Activated CD8-positive, alpha-beta memory T cell treated with anti-CD3 and anti-CD28 coated beads for 24 hours (primary cell): ENCODE results near the gene MYD88.

ENCODE experiments used
- DNase-seq: peaks from one replicate; pipeline ENCODE4 v3.0.0-alpha.2; 2020

Gene MYD88

DNA sequence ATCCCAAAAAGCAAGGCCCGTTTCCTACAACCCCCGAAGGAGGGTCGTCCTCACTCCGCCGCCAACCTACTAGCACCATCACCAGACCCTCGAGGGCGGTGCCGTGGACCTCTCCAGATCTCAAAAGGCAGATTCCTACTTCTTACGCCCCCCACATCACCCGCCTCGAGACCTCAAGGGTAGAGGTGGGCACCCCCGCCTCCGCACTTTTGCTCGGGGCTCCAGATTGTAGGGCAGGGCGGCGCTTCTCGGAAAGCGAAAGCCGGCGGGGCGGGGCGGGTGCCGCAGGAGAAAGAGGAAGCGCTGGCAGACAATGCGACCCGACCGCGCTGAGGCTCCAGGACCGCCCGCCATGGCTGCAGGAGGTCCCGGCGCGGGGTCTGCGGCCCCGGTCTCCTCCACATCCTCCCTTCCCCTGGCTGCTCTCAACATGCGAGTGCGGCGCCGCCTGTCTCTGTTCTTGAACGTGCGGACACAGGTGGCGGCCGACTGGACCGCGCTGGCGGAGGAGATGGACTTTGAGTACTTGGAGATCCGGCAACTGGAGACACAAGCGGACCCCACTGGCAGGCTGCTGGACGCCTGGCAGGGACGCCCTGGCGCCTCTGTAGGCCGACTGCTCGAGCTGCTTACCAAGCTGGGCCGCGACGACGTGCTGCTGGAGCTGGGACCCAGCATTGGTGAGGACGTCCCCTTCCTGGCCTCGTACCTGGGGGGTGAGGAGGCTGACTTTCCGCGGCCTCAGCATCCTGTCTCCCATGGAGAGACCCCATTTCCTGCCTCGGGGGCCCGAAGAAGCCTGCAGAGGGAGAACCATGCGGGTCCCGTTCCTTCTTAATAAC is at the start of gene MYD88:
TSS of gene MYD88 (plus strand) at position 313 of the 842 bp plus-strand sequence. CDS start at position 353, 40 bp downstream.
- DNase-seq = peak; percentile 93

DNA sequence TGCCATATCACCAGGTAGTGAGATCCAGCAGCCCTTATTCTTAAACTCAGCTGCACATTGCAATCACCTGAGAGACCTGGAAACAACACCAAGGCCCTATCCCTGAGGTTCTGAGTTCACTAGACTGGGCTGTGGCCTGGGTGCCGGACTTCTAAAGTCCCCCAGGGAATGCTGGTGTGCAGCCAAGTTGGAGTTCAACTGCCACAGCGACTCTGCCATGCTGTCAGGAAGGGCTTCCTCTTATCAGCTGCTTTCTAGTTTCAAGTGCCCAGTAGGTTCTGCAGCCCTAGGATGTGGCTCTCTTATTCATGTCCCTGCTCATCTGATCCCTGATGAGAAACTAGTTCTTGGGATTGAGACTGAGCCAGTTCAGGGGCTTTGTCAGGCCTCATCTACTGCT is 49.3 kb upstream of the MYD88 start:
- no peak for DNase-seq

DNA sequence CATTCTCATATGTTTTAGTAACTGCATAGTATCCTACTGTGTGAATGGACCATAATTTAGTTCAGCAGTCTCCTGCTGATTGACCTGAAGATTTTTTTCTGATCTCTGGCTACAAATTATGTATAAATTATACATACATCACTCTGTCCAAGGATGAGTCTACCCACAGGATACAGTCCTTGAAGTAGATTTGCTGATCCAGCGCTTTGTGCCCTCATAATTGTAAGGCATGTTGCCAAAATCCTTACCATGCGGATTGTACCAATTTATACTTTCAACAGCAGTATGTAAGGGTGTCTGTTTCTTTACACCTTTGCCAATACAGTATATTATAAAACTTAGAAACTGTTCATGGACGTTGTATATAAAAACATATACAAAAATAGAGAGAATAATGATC is 48.0 kb upstream of the MYD88 start:
- DNase-seq = no peak

DNA sequence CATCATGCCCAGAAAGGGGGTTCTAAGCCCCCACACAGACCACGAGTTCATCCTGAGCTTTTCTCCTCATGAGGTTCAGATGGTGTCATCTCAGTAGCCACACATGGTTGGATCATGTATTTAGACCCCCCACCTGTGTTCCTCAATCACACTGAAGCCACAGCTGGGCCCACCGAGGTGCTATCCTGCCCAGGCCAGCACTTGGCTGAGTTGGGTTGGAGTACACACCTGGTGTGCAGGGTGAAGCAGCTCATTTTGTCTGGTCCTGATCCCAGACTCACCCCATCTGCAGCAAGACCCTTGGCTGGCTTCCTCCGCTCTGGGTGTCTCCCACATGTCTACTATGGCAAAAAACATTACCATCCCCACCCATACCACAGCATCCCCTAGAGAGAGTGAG is 43.5 kb upstream of the MYD88 start:
- no peak for DNase-seq

DNA sequence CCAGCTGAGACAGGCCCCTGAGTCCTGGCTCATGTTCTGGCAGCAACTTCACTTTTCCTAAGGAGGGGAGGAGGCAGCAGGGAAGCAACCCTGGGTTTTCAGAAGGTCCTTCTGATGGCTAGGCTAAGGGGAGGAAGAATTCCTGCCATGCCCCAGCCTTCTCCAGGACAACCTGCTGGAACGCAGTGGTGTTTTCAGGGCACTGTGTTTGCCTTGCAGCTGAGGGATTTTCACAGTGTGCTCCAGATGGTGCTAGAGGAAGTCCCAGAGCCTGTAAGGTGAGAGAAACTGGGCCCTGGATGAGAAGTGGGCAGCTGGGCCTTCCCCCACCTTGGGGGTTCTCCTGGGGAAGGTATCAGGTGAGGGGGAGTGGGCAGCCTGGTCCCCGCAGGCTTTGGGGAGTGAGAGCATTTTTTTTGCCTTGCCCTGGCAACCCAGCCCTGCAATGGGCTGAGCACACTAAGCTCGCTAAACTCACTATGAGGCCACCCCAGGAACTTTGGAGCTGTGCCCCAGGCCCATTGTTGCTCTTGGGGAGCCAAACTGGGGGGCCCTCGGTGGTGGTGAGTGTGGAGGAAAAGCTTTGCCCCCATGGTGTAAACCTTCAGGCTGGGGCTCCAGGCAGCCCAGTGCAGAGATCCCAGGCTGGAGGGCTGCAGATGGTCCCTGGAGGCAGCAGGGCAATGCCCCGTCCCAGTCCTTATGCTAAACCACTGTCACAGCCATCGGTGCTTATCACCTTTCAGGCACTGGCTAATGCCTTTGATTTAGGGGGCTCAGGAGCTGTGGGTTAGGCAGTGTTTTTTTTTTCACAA is 42.6 kb upstream of the MYD88 start:
- DNase-seq = no peak

DNA sequence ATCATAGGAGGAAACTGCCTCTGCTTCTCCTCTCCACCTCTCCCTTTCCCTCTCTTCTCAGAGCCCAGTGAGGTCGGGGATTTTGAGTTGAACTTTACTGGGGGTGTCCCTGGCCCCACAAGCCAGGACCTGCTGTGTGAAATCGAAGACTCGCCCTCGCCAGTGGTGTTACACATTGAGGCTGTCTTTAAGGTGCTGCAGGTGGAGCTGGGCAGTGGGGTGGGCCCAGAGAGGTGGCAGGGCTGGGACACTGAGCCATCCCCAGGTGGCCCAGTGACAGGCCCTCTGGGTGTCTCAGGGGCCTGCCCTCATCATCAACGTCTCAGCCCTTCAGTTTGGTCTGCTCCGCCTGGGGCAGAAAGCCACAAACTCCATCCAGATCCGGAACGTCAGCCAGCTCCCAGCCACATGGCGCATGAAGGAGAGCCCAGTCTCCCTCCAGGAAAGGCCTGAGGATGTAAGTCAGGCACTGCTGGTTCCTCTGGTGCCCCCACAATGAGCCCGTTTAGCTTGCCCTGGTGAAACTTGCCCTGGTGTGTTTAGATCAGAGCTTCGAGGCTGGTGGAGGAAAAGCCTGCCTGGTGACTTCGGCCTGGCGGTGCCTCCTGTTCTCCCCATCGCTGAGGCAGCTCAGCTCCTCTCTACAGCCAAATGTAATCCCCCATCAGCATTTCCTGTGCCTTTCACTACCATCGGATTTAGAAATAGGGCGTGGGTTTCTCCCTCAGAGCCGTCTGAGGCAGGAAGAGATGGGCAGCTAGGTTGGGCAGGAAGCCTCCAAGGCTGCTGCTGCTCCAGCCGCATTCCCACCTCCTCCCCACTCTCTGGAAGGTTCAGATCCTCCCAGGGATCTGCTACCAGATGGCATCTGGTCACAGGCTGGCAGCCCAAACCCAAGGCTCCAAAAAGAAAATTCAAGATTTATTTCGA is 40.8 kb upstream of the MYD88 start:
- DNase-seq = no peak

DNA sequence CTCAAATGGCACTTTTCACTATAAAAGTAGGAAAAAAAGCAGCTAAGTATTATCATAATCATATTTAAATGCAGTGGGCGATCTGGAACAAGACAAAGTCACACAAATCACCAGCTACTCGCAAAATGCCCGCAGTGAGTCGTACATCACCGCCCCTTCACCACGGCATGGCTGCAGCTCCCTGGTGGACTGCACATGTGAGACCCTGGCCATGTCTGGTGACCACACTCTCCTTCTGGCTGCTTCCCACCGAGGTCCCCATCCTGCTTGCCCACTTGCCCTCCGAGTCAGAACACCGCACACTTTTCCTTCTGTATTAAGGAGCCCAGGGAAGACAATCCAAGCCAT is 40.1 kb upstream of the MYD88 start:
- no peak for DNase-seq

DNA sequence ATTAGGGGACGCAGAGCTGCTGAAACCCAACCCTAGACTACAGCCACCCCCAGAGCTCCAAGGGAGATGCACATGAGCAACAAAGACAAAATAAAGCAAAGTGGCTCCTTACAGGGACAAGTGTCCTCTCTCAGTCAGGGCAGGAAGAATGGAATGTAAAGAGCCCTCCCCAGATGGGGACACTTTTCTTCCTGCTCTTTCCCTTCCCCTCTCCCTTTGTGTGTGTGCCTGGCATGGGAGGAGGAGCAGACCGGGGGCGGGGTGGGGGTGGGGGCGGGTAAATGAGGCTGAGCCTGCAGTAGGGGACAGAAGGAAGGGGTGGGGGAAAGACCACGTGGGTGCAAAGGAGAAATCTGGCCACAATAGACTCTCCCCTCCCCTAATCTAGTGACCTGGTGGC is 38.9 kb upstream of the MYD88 start:
- no peak for DNase-seq

DNA sequence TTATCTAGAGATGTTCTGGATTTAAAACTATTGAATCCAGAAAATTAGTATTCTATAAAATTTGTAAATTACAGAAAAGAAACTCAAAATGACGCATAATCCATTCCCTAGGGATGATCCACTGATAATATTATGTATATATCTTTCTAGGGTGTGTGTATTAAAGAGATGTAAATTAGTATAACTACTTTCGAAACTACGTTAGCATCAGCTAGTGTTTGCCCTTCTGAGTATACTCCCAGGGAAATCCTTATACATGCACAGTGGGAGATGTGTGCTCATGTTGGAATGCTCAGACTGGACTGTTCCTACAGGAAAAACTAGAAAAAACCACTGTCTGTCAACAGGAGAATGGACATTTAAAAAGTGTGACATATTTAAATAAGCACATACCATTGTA is 38.0 kb upstream of the MYD88 start:
- no peak for DNase-seq

DNA sequence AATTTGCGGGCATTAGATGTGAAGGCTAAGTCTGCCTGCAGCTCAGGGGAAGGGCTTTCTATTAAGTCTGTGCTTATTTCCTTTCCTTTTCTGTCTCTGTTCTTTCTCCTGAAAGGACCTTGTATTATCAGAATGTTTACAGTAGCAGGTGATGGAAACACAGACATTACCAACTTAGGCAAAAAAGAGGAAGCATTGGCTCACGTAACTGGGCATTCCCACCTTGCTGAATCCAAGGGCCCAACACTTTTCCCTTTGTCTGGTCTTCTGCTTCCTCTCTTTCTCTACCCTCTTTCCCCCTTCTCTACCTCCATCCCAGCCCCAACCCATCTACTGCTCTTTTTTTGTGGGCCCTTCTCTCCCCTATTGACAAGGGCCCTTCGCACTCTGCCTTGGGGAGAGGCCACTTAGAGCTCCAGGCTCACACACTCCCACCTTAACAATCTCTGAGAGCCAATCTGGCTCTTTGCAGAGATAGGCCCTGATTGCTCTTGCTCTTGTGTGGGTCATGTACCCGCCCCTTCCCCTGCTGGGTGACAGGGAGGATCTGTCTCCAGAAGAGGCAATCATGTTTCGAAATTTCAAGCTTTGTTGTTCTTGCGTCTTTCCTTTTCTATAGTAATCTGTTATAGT is 36.5 kb upstream of the MYD88 start:
- no peak for DNase-seq

DNA sequence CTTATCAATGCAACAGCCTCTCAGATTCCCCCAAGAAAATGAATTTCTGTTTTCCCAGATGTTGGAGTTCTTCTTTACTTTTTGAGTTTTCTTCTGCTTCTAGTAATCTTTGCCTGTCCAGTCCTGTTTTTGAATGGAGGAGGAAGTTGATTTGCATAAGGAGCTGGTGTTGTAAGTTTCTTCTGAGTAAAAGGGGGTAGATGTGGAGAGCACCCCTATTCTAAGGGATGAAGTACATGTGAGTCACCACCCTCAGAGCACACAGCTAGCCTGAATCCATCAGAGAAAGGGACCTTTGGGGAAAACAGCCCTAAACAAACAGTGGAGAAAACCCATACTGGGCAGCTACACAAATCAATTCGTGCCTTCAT is 36.0 kb upstream of the MYD88 start:
- no peak for DNase-seq

DNA sequence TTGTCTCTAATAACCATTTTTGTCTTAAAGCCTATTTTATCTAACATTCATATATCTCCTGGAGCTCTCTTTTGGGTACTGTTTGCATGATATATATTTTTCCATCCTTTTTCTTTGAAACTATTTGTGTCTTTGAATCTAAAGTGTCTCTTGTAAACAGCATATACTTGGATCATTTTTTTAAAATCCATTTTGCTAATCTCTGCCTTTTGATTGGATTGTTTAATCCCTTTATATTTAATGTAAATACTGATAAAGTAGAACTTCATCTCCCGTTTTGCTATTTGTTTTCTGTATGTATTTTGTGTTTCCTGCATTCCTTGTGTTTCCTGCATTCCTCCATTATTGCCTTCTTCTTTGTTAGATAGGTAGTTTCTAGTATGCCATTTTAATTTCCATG is 32.9 kb upstream of the MYD88 start:
- no peak for DNase-seq

DNA sequence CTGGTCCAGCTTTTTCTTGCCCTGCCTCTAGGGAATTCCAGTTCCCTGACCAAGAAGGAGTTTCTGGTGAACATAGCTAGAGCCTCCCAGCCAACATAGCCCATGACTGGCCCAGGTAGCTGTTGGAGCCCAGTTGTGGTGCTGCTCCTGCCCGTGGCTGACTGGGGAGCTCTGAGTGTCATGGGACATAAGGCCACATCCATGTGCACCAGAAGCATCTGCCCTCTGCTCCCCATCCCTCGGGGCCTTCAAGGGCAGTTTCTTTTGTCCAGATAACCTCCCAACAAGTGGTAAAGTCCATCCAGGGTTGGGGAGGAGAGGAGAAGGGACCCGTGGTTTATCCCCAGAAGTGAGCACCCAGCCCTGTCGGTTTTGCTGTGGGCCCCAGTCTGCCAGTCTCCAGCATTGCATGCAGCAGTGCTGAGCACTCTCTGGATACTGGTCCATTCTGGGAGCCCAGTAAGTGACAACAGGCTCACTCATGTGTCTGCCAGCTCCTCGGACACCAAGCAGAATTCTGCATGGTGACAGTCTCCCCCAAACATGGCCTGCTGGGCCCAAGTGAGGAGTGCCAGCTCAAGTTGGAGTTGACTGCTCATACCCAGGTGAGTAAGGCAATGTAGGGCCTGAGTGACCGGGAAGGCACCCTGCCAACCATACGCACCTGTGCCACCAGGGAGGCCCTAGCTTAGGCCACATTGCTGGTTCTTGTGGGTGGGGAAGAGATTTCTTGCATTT is 30.4 kb upstream of the MYD88 start:
- DNase-seq = no peak

DNA sequence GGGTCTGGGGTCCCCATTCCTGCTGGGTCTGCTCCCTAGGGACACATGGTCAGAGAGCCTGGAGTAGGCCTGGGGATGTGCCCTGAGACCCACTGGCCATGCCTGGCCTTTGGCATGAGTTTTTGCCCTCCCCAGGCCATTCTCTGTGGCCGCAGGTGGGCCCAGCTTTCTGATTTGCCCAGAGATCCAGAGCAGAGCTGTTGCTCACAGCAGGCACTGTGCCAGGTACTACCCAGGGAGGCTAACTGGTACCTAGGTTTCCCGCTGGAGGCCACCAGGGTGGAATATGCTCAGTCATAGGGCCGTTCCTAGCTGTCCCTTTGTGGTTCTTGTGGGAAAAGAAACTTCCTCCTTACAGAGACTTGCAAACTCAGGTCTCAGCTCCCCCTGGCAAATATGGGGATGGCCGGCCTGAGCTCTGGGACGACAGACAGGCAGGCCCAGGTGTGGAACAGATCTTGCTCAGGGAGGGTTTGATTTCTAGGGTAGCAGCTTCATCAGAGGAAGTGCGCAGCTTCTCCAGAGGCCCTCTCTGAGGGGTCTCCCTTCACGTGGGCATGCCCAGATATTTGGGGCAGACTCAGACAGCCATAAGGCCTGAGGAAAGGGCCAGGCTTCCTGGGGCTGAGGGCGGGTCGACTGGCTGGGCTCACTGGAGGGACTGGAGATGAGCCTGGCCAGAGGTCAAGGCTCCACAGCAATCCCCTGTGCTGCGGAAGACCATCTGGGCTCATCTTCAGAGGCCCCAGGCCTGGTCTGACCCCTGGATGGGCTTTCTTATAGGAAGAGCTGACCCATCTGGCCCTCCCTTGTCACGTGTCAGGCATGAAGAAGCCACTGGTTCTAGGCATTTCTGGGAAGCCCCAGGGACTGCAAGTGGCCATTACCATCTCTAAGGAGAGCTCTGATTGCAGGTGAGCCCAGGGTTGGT is 29.5 kb upstream of the MYD88 start:
- DNase-seq = peak; percentile 33

DNA sequence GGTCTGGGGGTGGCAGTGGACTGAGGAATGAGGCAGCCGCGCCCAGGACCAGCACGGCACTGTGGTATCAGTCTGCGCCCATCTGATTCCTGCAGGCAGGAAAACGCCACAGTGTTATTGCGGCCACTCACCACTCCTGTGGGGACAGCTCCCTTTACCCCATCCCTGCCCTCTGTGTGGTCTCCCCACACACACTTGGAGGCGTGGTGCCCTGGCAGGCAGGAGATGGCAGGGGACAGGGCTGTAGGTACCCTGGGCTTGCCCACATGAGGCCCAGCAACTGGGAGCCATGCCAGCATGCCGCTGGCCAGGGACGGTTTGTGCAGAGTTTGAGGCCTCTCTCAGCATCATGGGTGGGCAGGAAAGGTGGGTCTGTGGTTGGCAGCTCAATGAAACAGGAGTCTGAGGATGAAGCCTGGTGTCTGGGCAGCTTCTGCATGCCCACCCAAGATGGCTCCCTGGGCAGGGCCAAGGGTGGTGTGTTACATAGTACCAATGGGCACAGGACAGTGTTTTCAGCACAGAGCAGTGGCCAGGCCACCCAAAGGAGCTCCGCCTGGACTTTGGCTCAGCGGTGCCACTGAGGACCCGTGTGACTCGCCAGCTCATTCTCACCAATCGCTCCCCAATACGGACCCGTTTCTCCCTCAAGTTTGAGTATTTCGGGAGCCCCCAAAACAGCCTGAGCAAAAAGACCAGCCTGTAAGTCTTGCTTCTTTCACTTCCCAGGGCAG is 28.7 kb upstream of the MYD88 start:
- no peak for DNase-seq

DNA sequence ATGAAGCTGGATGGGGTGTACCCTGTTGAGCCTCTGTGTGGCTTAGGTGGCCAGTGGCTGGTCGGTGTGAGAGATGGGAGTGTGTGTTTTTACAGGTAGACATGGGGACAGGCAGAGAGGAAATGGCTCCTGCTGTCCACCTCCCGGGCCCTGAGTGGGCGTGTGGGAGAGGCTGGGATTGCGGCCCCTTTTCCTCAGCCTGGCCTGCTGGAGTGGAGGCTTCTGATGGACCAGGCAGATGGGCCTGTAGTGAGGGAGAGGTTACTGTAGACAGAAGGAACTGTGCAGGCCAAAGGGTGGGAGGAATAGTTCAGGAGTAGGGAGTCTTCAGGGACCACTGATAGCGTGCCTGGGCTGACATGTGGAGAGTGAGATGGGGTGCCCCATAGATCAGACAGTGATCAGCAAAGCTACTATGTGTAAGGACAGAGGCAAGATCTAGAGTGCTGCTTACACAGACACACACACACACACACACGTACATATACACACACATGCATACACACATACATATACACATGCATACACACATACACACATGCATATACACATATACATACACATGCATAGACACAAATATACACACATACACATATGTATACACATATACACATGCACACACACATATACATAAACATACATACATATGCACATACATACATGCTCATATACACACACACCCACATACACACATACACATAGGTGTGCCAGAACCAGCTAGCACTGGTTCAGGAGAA is 28.0 kb upstream of the MYD88 start:
- no peak for DNase-seq

DNA sequence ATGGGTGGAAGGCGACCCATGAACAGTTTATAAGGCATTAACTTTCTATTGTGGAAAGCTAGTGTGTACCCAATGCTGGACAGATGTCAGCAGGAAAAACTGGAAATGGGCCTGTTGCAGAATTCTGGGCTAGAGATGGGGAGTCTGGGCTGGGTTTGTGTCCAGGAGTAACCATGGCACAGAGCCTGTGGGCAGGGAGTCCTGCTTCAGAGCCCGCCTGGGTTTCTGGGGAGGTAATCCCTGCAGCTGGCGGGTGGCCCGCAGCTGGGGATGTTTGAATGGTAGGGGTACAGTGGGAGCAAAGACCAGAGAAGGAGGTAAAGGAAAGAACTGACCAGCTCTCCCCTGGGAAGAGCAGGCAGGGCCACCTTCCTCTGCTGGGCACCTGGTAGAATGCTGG is 27.3 kb upstream of the MYD88 start:
- no peak for DNase-seq

DNA sequence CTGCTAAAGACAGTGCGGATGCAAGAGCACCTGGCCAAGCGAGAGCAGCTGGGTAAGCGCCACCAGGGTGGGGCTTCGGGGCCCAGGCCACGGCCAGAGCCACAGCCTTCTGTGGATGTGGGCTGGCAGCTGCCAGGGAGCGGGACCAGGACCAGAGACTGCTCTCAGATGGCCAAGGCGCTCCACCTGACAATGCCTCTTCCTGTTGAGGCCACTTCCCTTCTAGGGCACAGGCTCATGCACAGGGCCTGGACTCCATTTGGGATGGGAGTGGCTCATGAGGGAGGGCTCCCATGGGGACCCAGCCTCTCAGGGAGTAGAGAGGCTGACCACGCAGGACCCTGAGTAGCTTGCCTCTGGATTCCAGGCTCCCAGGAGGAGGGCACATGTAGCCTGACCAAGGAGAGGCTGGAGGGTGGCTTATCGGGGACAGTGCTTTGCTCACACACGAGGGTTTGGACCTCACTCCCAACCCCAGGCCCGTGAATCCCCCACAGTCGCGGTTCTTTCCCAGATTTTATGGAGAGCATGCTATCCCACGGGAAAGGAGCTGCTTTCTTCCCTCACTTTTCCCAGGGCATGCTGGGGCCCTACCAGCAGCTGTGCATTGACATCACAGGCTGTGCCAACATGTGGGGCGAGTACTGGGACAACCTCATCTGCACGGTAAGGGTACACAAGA is 26.6 kb upstream of the MYD88 start:
- DNase-seq = no peak

DNA sequence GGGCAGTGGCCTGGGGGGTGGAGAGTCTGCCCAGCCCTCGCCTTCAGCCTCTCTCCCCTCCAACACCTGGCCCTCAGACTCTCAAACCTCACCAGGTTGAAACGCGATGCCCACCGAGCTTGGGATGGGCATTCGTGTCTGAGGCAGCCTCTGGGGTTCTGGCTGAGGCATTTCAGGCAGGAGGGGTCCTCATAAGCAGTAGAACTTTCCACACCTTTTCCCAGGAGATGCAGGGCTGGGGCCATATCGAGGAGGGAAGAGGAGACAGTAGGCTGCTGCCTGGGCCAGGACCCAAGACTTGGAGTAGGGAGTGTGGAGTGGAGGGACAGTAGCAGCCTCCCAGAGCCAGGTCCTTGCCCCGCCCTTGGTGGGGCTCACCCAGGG is 26.1 kb upstream of the MYD88 start:
- no peak for DNase-seq
